Lower lobe of right lung (tissue), 2 donors: ENCODE measurements around the gene FNDC11. TPM values are rescaled to one million over a fixed set of nuclear protein-coding genes. Genes with fewer than 3 reads are reported as not detected.

Source experiments
- ATAC-seq, 2 donors: fragments of 200-7000 bp; cut with Tn5 transposase; one replicate each; pipeline ENCODE4 v1.9.1; 2020 to 2022; ENCODE audit warnings: mild to moderate bottlenecking in 2 of 2, moderate library complexity in 2 of 2
- DNase-seq: peaks from one replicate; pipeline ENCODE4 v3.0.0-alpha.2; 2020
- H3K27ac ChIP-seq: fragments of 200-600 bp; one replicate; pipeline ENCODE4 v1.8.0; 2022
- H3K27me3 ChIP-seq: fragments of 200-600 bp; one replicate; pipeline ENCODE4 v1.8.0; 2022; ENCODE audit warnings: low read depth
- H3K36me3 ChIP-seq: fragments of 200-600 bp; one replicate; pipeline ENCODE4 v1.8.0; 2022; ENCODE audit warnings: mild to moderate bottlenecking
- H3K4me1 ChIP-seq: fragments of 200-600 bp; one replicate; pipeline ENCODE4 v1.8.0; 2022
- H3K4me3 ChIP-seq: fragments of 200-600 bp; one replicate; pipeline ENCODE4 v1.8.0; 2022; ENCODE audit warnings: mild to moderate bottlenecking
- H3K9me3 ChIP-seq: fragments of 200-600 bp; one replicate; pipeline ENCODE4 v1.8.0; 2022
- intact Hi-C: fragments of 100-400 bp; cut with DNase I; formaldehyde crosslinking; loops from one replicate; pipeline ENCODE4 v1.11.0; 2022
- total RNA-seq: library from RNA; stranded (reverse); fragmentation: NEBNext Ultra II Directional; extraction: Animal tissue kit (Norgen Biotek cat#: 25700); gene quantifications from one replicate; pipeline ENCODE4 v1.2.1, GENCODE V29; 2021
- TF ChIP-seq, protein P1 (sequence below): fragments of 200-600 bp; IDR thresholded peaks from one replicate; pipeline ENCODE4 v1.8.0; 2022; ENCODE audit warnings: antibody characterized with exemption, mild to moderate bottlenecking
- donor health status: DM: no; HTN: yes; CAD: no; lungs with severe emphysema.

FNDC11 gene
- total RNA-seq, 1 donor from 2014 or later = 1.3 TPM

GRCh38 chr20:63527184-63527583 lies 26.8 kb upstream of the FNDC11 start:
- TF ChIP-seq, protein P1, sequence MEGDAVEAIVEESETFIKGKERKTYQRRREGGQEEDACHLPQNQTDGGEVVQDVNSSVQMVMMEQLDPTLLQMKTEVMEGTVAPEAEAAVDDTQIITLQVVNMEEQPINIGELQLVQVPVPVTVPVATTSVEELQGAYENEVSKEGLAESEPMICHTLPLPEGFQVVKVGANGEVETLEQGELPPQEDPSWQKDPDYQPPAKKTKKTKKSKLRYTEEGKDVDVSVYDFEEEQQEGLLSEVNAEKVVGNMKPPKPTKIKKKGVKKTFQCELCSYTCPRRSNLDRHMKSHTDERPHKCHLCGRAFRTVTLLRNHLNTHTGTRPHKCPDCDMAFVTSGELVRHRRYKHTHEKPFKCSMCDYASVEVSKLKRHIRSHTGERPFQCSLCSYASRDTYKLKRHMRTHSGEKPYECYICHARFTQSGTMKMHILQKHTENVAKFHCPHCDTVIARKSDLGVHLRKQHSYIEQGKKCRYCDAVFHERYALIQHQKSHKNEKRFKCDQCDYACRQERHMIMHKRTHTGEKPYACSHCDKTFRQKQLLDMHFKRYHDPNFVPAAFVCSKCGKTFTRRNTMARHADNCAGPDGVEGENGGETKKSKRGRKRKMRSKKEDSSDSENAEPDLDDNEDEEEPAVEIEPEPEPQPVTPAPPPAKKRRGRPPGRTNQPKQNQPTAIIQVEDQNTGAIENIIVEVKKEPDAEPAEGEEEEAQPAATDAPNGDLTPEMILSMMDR = no peak
- no peak for ATAC-seq
- Histone ChIP-seq H3K27me3 (no peaks in the 10 kb centered on the region), H3K27ac (no peak overlapping the region), H3K36me3 (peaks cover 16% of the 10 kb centered on the region), H3K9me3 (no peaks in the 10 kb centered on the region), H3K4me3 (no peak overlapping the region), H3K4me1 (peaks cover 10% of the 10 kb centered on the region)
- intact Hi-C loops = no loop called here
- DNase-seq = no peak

DNA sequence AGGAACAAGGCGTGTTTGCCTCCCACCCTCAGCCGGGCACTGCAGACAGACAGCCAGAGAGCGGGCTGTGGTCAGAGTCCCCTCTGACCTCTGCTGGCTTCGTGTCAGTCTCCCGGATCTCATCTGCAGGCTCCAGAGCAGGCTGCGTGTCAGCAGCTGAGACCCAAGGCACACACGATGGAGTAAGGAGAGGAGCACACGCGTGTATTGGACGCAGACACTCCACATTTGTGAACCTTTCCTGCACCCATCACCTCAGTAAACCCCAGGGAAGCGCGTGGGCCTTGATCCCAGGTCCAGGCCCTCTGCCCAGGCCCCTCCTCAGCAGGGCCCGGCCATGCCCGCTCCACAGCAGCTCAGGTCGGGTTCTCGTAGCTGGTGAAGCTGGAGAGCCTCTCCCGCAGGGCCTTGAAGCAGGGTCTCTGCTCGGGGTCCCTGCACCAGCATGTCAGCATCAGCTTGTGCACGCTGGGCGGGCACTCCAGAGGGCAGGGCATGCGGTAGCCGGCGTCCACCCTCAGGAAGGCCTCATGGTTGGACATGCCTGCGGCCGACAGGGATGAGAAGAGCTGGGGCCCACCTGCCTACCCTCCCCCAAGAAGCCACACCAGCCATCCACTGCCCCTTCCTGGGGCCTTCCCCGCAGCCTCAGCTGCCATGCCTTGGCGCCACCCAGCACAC lies 24.6 kb upstream of the FNDC11 start:
- Histone ChIP-seq H3K27me3 (no peaks in the 10 kb centered on the region), H3K9me3 (no peaks in the 10 kb centered on the region), H3K4me3 (no peak overlapping the region), H3K4me1 (peaks cover 8% of the 10 kb centered on the region), H3K36me3 (no peaks in the 10 kb centered on the region), H3K27ac (no peak overlapping the region)
- DNase-seq = no peak
- ATAC-seq = peak in 1 of 2 donors; percentile 2
- TF ChIP-seq, protein P1 = no peak
- intact Hi-C loops = no loop called here

DNA sequence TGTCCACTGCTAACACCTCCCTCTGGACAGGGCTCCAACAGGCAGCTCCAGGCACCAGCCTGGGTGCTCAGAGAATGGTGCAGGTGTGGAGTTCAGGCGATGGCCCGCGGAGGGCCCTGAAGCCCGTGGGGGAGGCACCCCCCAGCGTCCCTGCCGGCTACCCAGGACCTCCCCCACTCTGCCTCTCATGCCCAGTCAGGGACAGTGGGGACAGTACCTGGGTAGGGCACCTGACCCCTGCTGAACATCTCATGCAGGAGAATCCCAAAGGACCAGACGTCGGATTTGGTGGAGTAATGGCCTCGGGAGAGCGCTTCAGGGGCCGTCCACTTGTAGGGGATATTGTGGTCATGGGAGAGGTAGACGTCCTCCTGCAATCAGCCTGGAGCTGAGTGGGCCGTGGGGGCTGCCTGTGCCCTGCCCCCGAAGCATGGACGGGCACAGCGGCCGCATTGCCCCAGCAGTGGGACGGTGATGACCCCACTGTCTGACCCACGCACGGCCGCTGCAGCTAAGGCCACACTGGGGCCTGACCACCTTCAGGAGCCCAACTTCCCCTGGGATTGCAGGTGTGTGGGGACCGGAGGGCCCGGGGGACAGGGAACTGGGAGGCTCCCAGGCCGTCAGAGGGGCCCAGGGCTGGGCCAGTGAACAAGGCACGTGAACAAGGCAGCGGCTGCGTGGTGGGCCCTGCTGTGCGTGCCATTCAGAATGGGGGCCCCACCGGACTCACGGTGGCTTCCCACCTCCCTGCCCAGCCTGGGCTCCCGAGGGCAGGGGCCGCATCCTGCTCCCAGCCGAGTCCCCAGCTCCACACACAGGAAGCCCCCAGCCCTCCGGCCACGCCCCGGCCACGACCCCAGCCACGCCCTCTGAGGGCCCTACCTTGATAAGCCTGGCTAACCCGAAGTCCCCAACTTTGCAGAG lies 23.8 kb upstream of the FNDC11 start:
- DNase-seq (no peak), ATAC-seq (peak in 1 of 2 donors; percentile 4)
- Histone ChIP-seq H3K4me3 (no peak overlapping the region), H3K27me3 (peaks cover 4% of the 10 kb centered on the region), H3K4me1 (peaks cover 14% of the 10 kb centered on the region), H3K27ac (no peak overlapping the region), H3K36me3 (no peaks in the 10 kb centered on the region), H3K9me3 (no peaks in the 10 kb centered on the region)
- intact Hi-C loops = no loop called here
- TF ChIP-seq, protein P1 = no peak

- TF ChIP-seq, protein P1 = no peak
- DNase-seq (no peak), ATAC-seq (no peak)
- Histone ChIP-seq H3K27me3 (peaks cover 6% of the 10 kb centered on the region), H3K27ac (no peak overlapping the region), H3K4me1 (peaks cover 15% of the 10 kb centered on the region), H3K36me3 (no peaks in the 10 kb centered on the region), H3K4me3 (no peak overlapping the region), H3K9me3 (no peaks in the 10 kb centered on the region)
- intact Hi-C loops = no loop called here
Measured at GRCh38 chr20:63530788-63531160, 23.2 kb upstream of the FNDC11 start.

- no peak for ATAC-seq
- Histone ChIP-seq H3K27ac (no peak overlapping the region), H3K4me3 (no peak overlapping the region), H3K4me1 (peaks cover 22% of the 10 kb centered on the region), H3K27me3 (peaks cover 6% of the 10 kb centered on the region), H3K36me3 (no peaks in the 10 kb centered on the region), H3K9me3 (no peaks in the 10 kb centered on the region)
- no peak for DNase-seq
- TF ChIP-seq, protein P1 = no peak
- intact Hi-C loops = no loop called here
Measured at GRCh38 chr20:63531686-63532448, 22.1 kb upstream of the FNDC11 start.
